Measurements from ENCODE around the gene FRYL. TPM values are rescaled to one million over a fixed set of nuclear protein-coding genes. Genes with fewer than 3 reads are reported as not detected.

The FRYL gene
- total RNA-seq, 1 experiment from 2014 or later: 47.7 TPM

DNA sequence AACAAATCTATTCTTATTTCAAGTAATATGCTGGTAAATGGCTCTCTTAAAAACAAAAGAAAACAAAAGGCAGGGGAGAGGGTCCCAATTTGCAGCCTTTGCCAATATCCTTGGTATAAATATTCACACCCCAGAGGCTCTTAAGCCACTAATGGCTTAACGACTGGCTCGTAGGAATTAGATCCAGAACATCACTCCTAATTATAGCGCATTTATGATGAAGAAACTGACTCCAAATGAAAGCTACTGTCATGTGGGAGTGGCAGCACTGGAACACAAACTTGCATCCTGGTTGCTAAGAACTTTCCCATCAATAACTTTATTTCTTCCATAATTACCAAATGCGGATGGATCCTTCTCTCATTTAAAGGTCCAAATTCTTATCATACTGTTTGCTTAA is 138.7 kb downstream of the FRYL start:
- ChIA-PET RAD21 (ENCODE audit: low non-redundant PET in 1 of 2, low total read pairs in 2 of 2, uncharacterized antibody in 2 of 2, unreplicated experiment in 2 of 2) (no interaction called here), CTCF (no interaction called here), POLR2A (no interaction called here)
- H3K27ac ChIP-seq (ENCODE audit: low read depth, low read length): no peak overlapping the region
- no TSS peak for BruUV-seq (replicated peaks)
- intact Hi-C loops (cut with micrococcal nuclease): no loop called here
- peaks cover 20% of the 10 kb centered on the region for H3K79me2 ChIP-seq (ENCODE audit: insufficient read depth, low read length)
- no peaks in the 10 kb centered on the region for H3K9me2 ChIP-seq (ENCODE audit: insufficient read depth)
- H3K4me1 ChIP-seq (ENCODE audit: control insufficient read depth in 1 of 2, insufficient read depth in 2 of 2, low read length in 2 of 2): peaks cover 0 to under 1% of the 10 kb centered on the region in 2 experiments; a peak in 2 of 4 replicates
- no peak overlapping the region for H3K4me3 ChIP-seq (replicated peaks in 1 of 2; ENCODE audit: low read depth in 1 of 2, low read length in 2 of 2)
- H3K9me3 ChIP-seq (ENCODE audit: control insufficient read depth in 1 of 2, insufficient read depth in 1 of 2, low read depth in 1 of 2, low read length in 2 of 2): no peaks in the 10 kb centered on the region
- no peaks in the 10 kb centered on the region for H4K20me1 ChIP-seq (ENCODE audit: insufficient read depth)
- no peak overlapping the region for H3K4me2 ChIP-seq (ENCODE audit: low read length)
- H3K36me3 ChIP-seq (ENCODE audit: control insufficient read depth in 1 of 2, insufficient read depth in 2 of 2, low read length in 2 of 2): no peaks in the 10 kb centered on the region
- no peak for TF ChIP-seq SP1 (IDR thresholded peaks at IDR 0.05; ENCODE audit: low read depth)
- no peak for TF ChIP-seq JUND (IDR thresholded peaks at IDR 0.05)
- no peak for TF ChIP-seq CBX3 (IDR thresholded peaks at IDR 0.05; ENCODE audit: low read depth)
- no peak for TF ChIP-seq EZH2 (IDR thresholded peaks at IDR 0.05)
- TF ChIP-seq ATF3 (IDR thresholded peaks at IDR 0.05): no peak
- TF ChIP-seq SRF (IDR thresholded peaks at IDR 0.05; ENCODE audit: low read depth): no peak
- TF ChIP-seq TCF7L2 (IDR thresholded peaks at IDR 0.05; ENCODE audit: borderline replicate concordance, extremely low read depth, insufficient read depth, insufficient read length): no peak
- no peak for TF ChIP-seq EZH2phosphoT487 (IDR thresholded peaks at IDR 0.05; ENCODE audit: borderline replicate concordance)
- no peak for TF ChIP-seq ZFX (IDR thresholded peaks at IDR 0.05)
- no peak for TF ChIP-seq YY1 (IDR thresholded peaks at IDR 0.05; ENCODE audit: extremely low read depth, insufficient replicate concordance, low read depth, low read length)
- TF ChIP-seq ZNF274 (IDR thresholded peaks at IDR 0.05; ENCODE audit: low read depth, low read length): no peak
- TF ChIP-seq, protein P1, sequence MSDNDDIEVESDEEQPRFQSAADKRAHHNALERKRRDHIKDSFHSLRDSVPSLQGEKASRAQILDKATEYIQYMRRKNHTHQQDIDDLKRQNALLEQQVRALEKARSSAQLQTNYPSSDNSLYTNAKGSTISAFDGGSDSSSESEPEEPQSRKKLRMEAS (IDR thresholded peaks at IDR 0.05): no peak
- no peak for TF ChIP-seq REST (IDR thresholded peaks at IDR 0.05; ENCODE audit: low read depth)
- TF ChIP-seq CEBPB (IDR thresholded peaks at IDR 0.05; ENCODE audit: low read depth): no peak
- no peak overlapping the region for H3K9ac ChIP-seq (ENCODE audit: low read length)
- ATAC-seq: no peak
- no peak for DNase-seq (ENCODE audit: low read depth, low spot score)
- H2AFZ ChIP-seq (ENCODE audit: low read depth, low read length, poor library complexity, severe bottlenecking): no peak overlapping the region
- no peaks in the 10 kb centered on the region for H3K27me3 ChIP-seq (ENCODE audit: insufficient read depth, low read length)

Measured in HCT116 (cell line).